OCI-LY3 (cell line): Measurements from ENCODE around the gene SFSWAP.

Experiments used
- EZH2phosphoT487 ChIP-seq: fragments of 200-600 bp; shearing (Covaris generic); IDR thresholded peaks from 2 replicates; pipeline ENCODE4 v1.6.1; 2018; ENCODE audit warnings: antibody characterized with exemption, mixed run types, low read depth
- TF ChIP-seq, protein P1 (sequence below): fragments of 200-600, 300-600 bp; sonication (generic); IDR thresholded peaks from 2 replicates; pipeline ENCODE4 v1.5.1; 2014; ENCODE audit warnings: antibody characterized with exemption, low read length, low read depth

DNA sequence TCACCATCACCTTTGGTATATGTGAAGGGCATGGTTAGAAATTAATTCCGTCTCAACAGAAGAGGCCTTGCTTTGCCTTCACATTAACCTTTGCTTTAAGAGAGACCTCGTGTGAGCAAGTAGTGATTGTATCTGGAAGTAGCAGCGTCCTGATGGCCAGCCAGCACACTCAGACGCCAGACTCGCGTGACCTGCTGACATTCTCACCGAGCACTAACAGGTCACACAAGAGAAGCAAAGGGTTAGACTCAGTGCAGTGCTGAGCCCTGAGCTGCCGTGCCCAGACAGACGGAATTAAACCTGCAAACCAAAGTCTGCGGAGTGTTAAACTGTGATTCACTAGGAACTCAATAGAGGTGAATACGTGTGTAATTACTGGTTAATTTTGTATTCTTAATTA lies 77.2 kb downstream of the SFSWAP start:
- TF ChIP-seq, protein P1, sequence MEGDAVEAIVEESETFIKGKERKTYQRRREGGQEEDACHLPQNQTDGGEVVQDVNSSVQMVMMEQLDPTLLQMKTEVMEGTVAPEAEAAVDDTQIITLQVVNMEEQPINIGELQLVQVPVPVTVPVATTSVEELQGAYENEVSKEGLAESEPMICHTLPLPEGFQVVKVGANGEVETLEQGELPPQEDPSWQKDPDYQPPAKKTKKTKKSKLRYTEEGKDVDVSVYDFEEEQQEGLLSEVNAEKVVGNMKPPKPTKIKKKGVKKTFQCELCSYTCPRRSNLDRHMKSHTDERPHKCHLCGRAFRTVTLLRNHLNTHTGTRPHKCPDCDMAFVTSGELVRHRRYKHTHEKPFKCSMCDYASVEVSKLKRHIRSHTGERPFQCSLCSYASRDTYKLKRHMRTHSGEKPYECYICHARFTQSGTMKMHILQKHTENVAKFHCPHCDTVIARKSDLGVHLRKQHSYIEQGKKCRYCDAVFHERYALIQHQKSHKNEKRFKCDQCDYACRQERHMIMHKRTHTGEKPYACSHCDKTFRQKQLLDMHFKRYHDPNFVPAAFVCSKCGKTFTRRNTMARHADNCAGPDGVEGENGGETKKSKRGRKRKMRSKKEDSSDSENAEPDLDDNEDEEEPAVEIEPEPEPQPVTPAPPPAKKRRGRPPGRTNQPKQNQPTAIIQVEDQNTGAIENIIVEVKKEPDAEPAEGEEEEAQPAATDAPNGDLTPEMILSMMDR: no peak
- TF ChIP-seq EZH2phosphoT487: no peak
